IMR-90 (cell line): ENCODE data around the gene MRPL12. TPM values are rescaled to one million over a fixed set of nuclear protein-coding genes. Genes with fewer than 3 reads are reported as not detected.

Experiments
- ATAC-seq: fragments of 200-7000 bp; cut with Tn5 transposase; 2 replicates; pipeline ENCODE4 v1.9.1; 2020; ENCODE audit warnings: low read depth, mild to moderate bottlenecking, moderate library complexity
- BruUV-seq: library from RNA; stranded (reverse); fragments of 400-500 nt; replicated peaks from 2 replicates; lab custom pipeline; 2021; lab: Mats Ljungman, UMichigan
- CTCF ChIA-PET: fragments of 300-600 bp; formaldehyde crosslinking; extraction: SDS; loops from one replicate; lab custom pipeline; 2021; ENCODE audit warnings: antibody characterized with exemption; lab: Yijun Ruan, JAX
- POLR2A ChIA-PET: fragments of 300-600 bp; sonication (Branson Sonifier 250); formaldehyde crosslinking; loops from one replicate; lab custom pipeline; 2022; ENCODE audit warnings: antibody characterized with exemption; ENCODE audit not compliant: unreplicated experiment; lab: Charles Lee
- DNase-seq: peaks from one replicate; pipeline ENCODE4 v3.0.0; 2013
- H2AFZ ChIP-seq: replicated peaks from 2 replicates; pipeline ENCODE3; 2013; ENCODE audit warnings: low read length, mild to moderate bottlenecking; ENCODE audit not compliant: poor library complexity
- H2AK5ac ChIP-seq: 2 replicates; pipeline ENCODE4 v1.6.1; 2013; ENCODE audit warnings: low read depth, low read length, inconsistent platforms
- H2AK9ac ChIP-seq: replicated peaks from 2 replicates; pipeline ENCODE3; 2013; ENCODE audit warnings: mild to moderate bottlenecking, low read depth, low read length, moderate library complexity; ENCODE audit not compliant: poor library complexity
- H2BK120ac ChIP-seq: 2 replicates; pipeline ENCODE4 v1.6.1; 2013; ENCODE audit warnings: low read depth, low read length, inconsistent platforms
- H2BK15ac ChIP-seq: 3 replicates; pipeline ENCODE4 v1.6.1; 2013; ENCODE audit warnings: low read depth, low read length, inconsistent platforms
- H2BK20ac ChIP-seq: 2 replicates; pipeline ENCODE4 v1.6.1; 2013; ENCODE audit warnings: low read depth, mild to moderate bottlenecking, inconsistent platforms, low read length, moderate library complexity
- H2BK5ac ChIP-seq: 2 replicates; pipeline ENCODE4 v1.6.1; 2013; ENCODE audit warnings: mild to moderate bottlenecking, low read depth, low read length, inconsistent platforms; ENCODE audit not compliant: poor library complexity, severe bottlenecking
- H3K14ac ChIP-seq: replicated peaks from 2 replicates; pipeline ENCODE4 v1.6.1; 2013; ENCODE audit warnings: low read depth, low read length, inconsistent platforms
- H3K18ac ChIP-seq: 2 replicates; pipeline ENCODE4 v1.6.1; 2013; ENCODE audit warnings: low read depth, low read length, control low read depth
- H3K23ac ChIP-seq: 2 replicates; pipeline ENCODE4 v1.6.1; 2013; ENCODE audit warnings: low read depth, low read length, inconsistent platforms
- H3K27ac ChIP-seq: 2 replicates; pipeline ENCODE4 v1.5.1; 2013; ENCODE audit warnings: mild to moderate bottlenecking, control low read depth, low read length; ENCODE audit not compliant: insufficient read depth
- H3K27me3 ChIP-seq: 2 replicates; pipeline ENCODE4 v1.6.1; 2013; ENCODE audit warnings: low read length; ENCODE audit not compliant: control insufficient read depth, insufficient read depth
- H3K36me3 ChIP-seq: 2 replicates; pipeline ENCODE4 v1.6.1; 2013; ENCODE audit warnings: low read length, mixed read lengths; ENCODE audit not compliant: control insufficient read depth, insufficient read depth
- H3K4ac ChIP-seq: 2 replicates; pipeline ENCODE4 v1.6.1; 2013; ENCODE audit warnings: low read depth, low read length, inconsistent platforms
- H3K4me1 ChIP-seq: 2 replicates; pipeline ENCODE4 v1.6.1; 2013; ENCODE audit warnings: low read length, mixed read lengths; ENCODE audit not compliant: control insufficient read depth, insufficient read depth
- H3K4me2 ChIP-seq: 2 replicates; pipeline ENCODE4 v1.6.1; 2013; ENCODE audit warnings: low read depth, mild to moderate bottlenecking, control low read depth, low read length, moderate library complexity
- H3K4me3 ChIP-seq: 2 replicates; pipeline ENCODE4 v1.5.1; 2013; ENCODE audit warnings: low read depth, mild to moderate bottlenecking, control low read depth, low read length, moderate library complexity; ENCODE audit not compliant: insufficient read depth
- H3K56ac ChIP-seq: 2 replicates; pipeline ENCODE4 v1.6.1; 2013; ENCODE audit warnings: low read length, inconsistent platforms; ENCODE audit not compliant: insufficient read depth; ENCODE audit errors: extremely low read depth
- H3K79me1 ChIP-seq, 2 experiments: 2 replicates each; pipeline ENCODE4 v1.6.1; 2013; ENCODE audit warnings: low read length in 2 of 2, inconsistent platforms in 1 of 2, low read depth in 1 of 2
- H3K9ac ChIP-seq: 2 replicates; pipeline ENCODE4 v1.6.1; 2013; ENCODE audit warnings: low read depth, low read length, control low read depth
- H3K9me1 ChIP-seq: 2 replicates; pipeline ENCODE4 v1.6.1; 2013; ENCODE audit warnings: low read length, inconsistent platforms; ENCODE audit not compliant: insufficient read depth
- H3K9me3 ChIP-seq: 2 replicates; pipeline ENCODE4 v1.6.1; 2013; ENCODE audit warnings: low read length; ENCODE audit not compliant: control insufficient read depth, insufficient read depth
- H4K20me1 ChIP-seq: 2 replicates; pipeline ENCODE4 v1.6.1; 2013; ENCODE audit warnings: low read length, inconsistent platforms; ENCODE audit not compliant: insufficient read depth
- H4K5ac ChIP-seq: 2 replicates; pipeline ENCODE4 v1.6.1; 2013; ENCODE audit warnings: mild to moderate bottlenecking, low read depth, low read length, control low read depth
- H4K8ac ChIP-seq, 2 experiments: 2 replicates each; pipeline ENCODE4 v1.6.1; 2013; ENCODE audit warnings: low read depth in 2 of 2, low read length in 2 of 2, control low read depth in 1 of 2, inconsistent platforms in 1 of 2
- H4K91ac ChIP-seq: 2 replicates; pipeline ENCODE4 v1.6.1; 2013; ENCODE audit warnings: low read depth, low read length, inconsistent platforms; ENCODE audit not compliant: insufficient read depth
- BHLHE40 ChIP-seq: fragments of 150-350 bp; IDR thresholded peaks from 2 replicates; pipeline ENCODE4 v1.6.1; 2016; ENCODE audit warnings: mild to moderate bottlenecking, low read depth, low read length
- CEBPB ChIP-seq: IDR thresholded peaks from 2 replicates; pipeline ENCODE4 v1.6.1; 2012; ENCODE audit warnings: low read depth, low read length, improper control_type of control experiment
- CTCF ChIP-seq: conservative IDR thresholded peaks from 2 replicates; pipeline ENCODE4 v1.5.1; 2012; ENCODE audit warnings: mild to moderate bottlenecking, low read depth, low read length, improper control_type of control experiment
- MAZ ChIP-seq: IDR thresholded peaks from 2 replicates; pipeline ENCODE4 v1.6.1; 2012; ENCODE audit warnings: low read depth, mild to moderate bottlenecking, low read length, improper control_type of control experiment, moderate library complexity, borderline replicate concordance
- NFE2L2 ChIP-seq: fragments of 150-350 bp; IDR thresholded peaks from 2 replicates; pipeline ENCODE4 v1.6.1; 2016; ENCODE audit warnings: low read depth, mild to moderate bottlenecking, low read length
- POLR2A ChIP-seq: IDR thresholded peaks from 2 replicates; pipeline ENCODE4 v1.6.1; 2012; ENCODE audit warnings: mild to moderate bottlenecking, low read depth, low read length
- RAD21 ChIP-seq: IDR thresholded peaks from 2 replicates; pipeline ENCODE4 v1.6.1; 2012; ENCODE audit warnings: low read length, improper control_type of control experiment
- SMC3 ChIP-seq: fragments of 150-350 bp; IDR thresholded peaks from 2 replicates; pipeline ENCODE4 v1.6.1; 2016; ENCODE audit warnings: low read depth, mild to moderate bottlenecking, antibody characterized with exemption, low read length, moderate library complexity
- WGBS, 2 experiments: methylation state at CpG; one replicate each; pipeline versions ENCODE4 v1.1.5 to v1.1.7; 2013; ENCODE audit warnings: missing lambda C conversion rate in 2 of 2; ENCODE audit not compliant: insufficient read length in 1 of 2; ENCODE audit errors: extremely low coverage in 2 of 2; 5-methylcytosine and 5-hydroxymethylcytosine counted together
- dilution Hi-C: fragments of 300-500 bp; cut with HindIII; formaldehyde crosslinking; loops from one replicate; pipeline ENCODE4 v1.14.3; 2018; ENCODE audit warnings: low sequenced_read_pairs; ENCODE audit not compliant: unreplicated experiment
- in situ Hi-C: fragments of 300-500 bp; cut with MboI; formaldehyde crosslinking; loops from 3 replicates; pipeline ENCODE4 v1.14.3; 2019; ENCODE audit warnings: low sequenced_read_pairs, inconsistent platforms, mixed read lengths
- intact Hi-C: fragments of 100-400 bp; cut with micrococcal nuclease; formaldehyde crosslinking; loops from 2 replicates; pipeline ENCODE4 v1.10.0; 2022
- polyA plus RNA-seq, 3 experiments: library from polyadenylated mRNA; depleted of rRNA; stranded (reverse); fragments of >200 nt; gene quantifications; 2 replicates each; pipeline ENCODE4 v1.2.3, GENCODE V29; 2012; ENCODE audit warnings: low replicate concordance in 1 of 3
- total RNA-seq: library from RNA; depleted of rRNA; stranded (reverse); fragments of >200 nt; gene quantifications from 2 replicates; pipeline ENCODE4 v1.2.3, GENCODE V29; 2012

Gene MRPL12
- total and polyA plus RNA-seq, 2 of the 4 experiments (the other 2 are of a cell fraction): 17.2 to 111 TPM

- no peaks in the 10 kb centered on the region for H3K9me3 ChIP-seq
- POLR2A ChIA-PET: no interaction called here
- H2AFZ ChIP-seq: no peak overlapping the region
- 96% methylated on average over 9 of the region's 16 CpGs; no CpG with 5 or more reads in 1 of the 2 experiments for WGBS, 2 experiments
- no peak overlapping the region for H4K8ac ChIP-seq
- H2AK9ac ChIP-seq: no peak overlapping the region
- H3K36me3 ChIP-seq: peaks cover 50% of the 10 kb centered on the region
- H3K4me1 ChIP-seq: no peaks in the 10 kb centered on the region
- no peak overlapping the region for H3K4me3 ChIP-seq
- H3K18ac ChIP-seq: no peak overlapping the region
- no peak overlapping the region for H3K4me2 ChIP-seq
- no peaks in the 10 kb centered on the region for H3K9me1 ChIP-seq
- dilution Hi-C loops: no loop called here
- H2BK20ac ChIP-seq: no peak overlapping the region
- TF ChIP-seq CEBPB: no peak
- TF ChIP-seq RAD21: no peak
- no peak for TF ChIP-seq MAZ
- no peak for TF ChIP-seq CTCF
- TF ChIP-seq BHLHE40: no peak
- TF ChIP-seq NFE2L2: no peak
- TF ChIP-seq SMC3: no peak
- no peak for TF ChIP-seq POLR2A
- H3K23ac ChIP-seq: no peak overlapping the region
- CTCF ChIA-PET: no interaction called here
- H2BK15ac ChIP-seq: no peak overlapping the region
- no peak overlapping the region for H4K5ac ChIP-seq
- no peak overlapping the region for H3K9ac ChIP-seq
- ATAC-seq (no peak), DNase-seq (no peak)
- intact Hi-C loops: no loop called here
- H3K27ac ChIP-seq: no peak overlapping the region
- H3K14ac ChIP-seq: no peak overlapping the region
- H4K20me1 ChIP-seq: peaks cover 8% of the 10 kb centered on the region; the same call in 1 of the 2 replicates
- no TSS peak for BruUV-seq
- H2BK120ac ChIP-seq: no peak overlapping the region
- no peak overlapping the region for H4K91ac ChIP-seq
- no peak overlapping the region for H3K56ac ChIP-seq
- H2AK5ac ChIP-seq: no peak overlapping the region
- peaks cover 15 to 54% of the 10 kb centered on the region in 2 experiments for H3K79me1 ChIP-seq
- H3K27me3 ChIP-seq: no peaks in the 10 kb centered on the region
- in situ Hi-C loops: no loop called here
- no peak overlapping the region for H2BK5ac ChIP-seq
- no peak overlapping the region for H3K4ac ChIP-seq
Measured at GRCh38 chr17:81672954-81673353, 30.2 kb upstream of the MRPL12 start.
